GM18873 (cell line): ENCODE results near the gene PCSK6.

Experiments
- ATAC-seq: cut with Tn5 transposase; IDR thresholded peaks from one replicate; pipeline ENCODE4 v1.9.1; 2021; ENCODE audit warnings: mild to moderate bottlenecking, moderate library complexity, moderate number of reproducible peaks; ENCODE audit not compliant: unreplicated experiment, low FRiP score

The PCSK6 gene

DNA sequence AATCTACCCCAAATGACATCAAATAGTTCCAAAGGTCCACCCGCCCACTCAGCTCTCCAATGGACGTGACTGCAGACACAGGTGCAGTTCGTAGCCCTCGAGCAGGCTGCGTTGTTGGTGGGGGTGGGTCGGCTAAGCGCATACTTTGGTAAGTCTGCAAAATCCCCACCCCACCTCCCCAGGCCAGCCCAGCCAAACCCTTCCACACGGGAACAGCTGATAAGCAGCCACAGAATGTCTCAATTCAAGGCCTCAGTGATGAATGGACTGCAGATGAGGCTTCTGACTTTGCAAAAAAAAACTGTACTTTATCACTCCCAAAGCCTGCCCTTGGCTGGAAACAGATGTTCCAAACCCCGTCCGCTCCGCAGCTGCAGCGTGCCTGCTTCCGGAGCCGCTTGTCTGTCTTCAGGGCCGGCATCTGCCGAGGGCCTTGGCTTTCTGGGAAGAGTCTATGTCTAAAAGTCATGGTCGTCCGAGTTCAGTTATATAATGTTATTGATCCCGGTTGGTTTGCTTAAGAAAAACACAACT is 38.2 kb downstream of the PCSK6 start:
- no peak for ATAC-seq

DNA sequence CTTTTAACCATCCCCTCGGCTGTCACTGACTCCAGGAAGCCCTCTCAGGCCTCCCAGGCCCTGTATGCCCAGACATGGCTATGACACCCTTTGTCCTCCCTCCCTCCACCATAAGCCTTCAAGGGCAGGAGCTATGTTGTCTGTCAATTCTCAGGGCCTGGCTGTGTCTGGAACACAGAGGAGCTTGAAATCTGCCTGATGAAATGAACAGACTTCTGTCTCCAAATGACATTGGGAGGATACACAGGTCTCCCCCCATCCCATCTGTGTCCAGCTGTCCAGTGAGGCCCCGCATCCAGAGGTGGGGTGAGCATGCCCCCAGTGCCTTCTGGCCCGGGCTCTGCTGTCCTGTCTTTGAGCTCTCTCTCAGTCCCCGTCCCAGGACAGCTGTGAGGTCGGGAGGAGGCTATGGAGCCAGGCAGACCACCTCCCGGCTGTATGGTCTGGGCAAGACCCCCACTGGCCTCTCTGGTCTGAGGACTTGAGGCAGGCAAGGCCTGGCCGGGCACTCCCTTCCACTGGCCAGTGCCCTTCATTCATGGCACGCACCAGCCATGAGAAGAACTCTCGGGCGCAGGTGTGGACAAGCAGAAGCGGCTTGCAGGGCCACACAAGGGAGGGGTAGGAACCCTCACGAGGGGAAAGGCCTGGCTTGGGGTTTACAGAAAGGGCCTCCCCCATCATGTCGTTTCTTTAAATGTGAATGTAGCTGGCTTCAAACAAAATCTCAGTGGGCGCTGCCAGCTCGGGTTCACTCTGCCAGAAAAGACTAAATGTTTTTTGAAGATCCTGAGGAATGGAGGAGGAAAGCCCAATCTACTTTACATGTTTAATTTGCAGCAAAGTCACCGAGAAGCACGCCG is 38.9 kb downstream of the PCSK6 start:
- no peak for ATAC-seq

DNA sequence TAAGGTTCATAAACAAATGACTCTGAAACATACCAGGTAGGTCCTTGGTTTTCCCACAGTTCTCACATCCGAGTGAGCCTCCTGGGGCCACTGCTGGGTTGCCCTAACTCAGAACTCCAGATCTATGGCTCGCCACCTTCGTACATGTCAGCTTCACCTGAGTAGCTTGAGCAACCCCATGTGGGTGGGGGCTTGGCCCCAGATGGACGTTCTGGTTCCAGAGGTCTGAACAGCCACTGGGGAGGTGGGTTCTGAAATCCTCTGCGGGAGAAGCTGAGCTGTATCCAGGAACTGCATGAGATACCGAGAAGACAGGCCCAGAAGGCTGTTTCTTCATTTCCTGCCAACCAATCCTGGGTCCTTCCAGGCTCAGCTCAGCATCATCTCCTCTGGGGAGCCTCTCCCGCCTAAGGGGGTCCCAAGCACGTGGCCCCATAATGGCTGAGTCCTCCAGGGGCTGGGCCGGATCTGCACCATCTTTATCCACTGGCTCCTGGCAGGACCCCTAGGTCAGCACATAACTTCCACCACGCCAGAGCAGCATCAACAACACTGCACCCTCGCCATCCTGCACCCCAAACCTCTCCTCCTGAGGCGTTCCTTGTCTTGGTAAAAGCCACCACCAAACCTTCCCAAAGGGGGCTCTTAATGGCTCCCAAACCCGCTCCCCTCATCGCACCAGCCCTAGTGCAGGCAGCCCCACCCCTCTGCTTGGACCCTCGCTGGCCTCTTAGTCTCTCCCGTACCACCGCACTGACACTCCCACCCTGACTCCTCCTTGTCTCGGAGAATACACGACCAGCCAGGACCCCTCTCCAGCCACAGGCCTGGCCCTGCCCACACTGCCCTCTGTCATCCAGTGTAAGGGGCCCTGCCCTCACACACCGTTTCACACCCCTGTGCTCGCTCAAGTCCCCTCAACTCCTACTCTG is 39.8 kb downstream of the PCSK6 start:
- ATAC-seq, result no peak

DNA sequence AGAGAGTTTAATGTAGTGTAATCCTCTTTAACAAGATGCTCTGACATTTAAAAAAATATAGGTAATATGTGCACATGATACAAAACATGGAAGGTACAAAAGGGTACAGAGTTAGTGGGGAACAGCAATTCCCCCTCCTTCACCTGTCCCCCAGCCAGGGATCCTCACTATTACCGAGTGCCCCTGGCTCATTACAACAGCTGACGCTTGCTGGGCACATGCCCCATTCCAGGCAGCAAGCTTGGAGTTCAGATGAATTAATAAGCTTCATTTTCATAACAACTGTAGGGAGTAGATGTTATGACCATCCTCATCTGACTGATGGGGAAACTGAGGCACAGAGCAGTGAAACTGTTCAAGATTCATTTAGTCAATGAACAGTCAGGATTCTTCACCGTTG is 41.2 kb downstream of the PCSK6 start:
- ATAC-seq, result no peak

DNA sequence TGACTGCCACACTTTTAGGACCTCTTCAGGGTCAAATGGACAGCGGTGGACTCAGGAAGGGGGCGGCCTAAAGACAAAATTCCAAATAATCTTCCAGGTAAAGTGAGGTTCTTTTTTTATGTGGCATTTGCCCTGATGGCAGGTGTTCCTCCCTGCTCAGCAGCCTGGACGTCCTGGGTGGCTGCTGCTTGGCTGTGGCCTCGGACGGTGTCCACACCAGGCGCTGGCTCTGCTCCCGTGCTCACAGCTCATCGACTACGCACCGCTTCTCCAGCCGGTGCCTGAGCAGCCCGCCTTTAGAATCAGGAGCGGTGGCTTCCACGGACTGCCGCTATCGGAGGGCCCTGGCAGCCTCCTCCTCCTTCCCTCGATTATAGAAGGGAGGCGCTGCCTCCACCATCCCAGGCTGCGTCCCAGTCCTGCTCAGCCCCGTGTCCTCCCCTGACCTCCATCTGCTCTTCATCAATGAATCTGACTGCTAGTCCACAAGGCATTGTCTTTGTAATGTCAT is 41.9 kb downstream of the PCSK6 start:
- no peak for ATAC-seq

DNA sequence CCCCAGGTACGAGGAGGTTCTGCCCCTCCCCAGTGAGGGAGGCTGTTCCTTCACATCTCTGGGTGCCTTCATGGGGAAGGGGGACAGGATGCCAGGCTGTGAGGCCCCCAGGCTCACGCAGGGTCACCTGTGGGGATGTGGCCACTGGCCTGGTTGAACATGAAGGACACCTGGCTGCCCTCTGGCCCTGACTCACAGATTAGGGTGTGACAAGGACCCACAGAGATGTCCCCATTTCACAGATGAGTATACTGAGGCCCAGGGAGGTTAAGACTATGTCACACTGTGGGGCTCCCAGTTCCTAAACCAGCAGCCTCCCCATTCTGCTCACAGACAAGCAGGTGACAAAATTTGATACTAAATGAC is 42.4 kb downstream of the PCSK6 start:
- no peak for ATAC-seq

DNA sequence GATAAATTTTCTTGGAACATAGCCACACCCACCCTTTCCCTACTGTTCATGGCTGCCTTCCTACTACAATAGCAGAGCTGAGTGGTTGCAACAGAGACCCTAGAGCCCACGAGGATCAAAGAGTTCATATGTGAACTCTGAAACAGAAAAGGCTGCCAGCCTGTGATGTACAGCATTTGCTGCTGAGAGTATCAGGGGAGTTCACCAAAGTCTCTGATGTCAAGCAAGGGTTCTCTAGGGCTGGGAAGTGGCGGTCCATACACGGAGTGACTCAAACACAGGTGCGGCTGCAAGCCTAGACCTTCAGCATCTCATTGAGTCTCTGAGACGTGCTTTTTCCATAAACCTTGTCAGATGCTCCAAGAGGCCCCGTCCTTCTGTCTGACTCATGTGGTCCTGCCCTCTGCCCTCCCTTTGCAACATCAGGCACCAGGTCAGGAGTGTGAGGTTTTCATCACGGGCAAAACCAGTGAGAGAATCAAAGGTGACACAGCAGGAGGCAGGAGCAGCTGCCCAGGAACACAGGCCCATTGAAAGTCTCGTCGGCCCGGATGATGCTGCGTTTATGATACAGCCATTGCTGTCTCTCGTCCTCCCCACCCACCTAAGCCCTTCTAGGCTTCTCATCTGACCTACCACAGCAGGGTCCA is 42.9 kb downstream of the PCSK6 start:
- ATAC-seq, result no peak

DNA sequence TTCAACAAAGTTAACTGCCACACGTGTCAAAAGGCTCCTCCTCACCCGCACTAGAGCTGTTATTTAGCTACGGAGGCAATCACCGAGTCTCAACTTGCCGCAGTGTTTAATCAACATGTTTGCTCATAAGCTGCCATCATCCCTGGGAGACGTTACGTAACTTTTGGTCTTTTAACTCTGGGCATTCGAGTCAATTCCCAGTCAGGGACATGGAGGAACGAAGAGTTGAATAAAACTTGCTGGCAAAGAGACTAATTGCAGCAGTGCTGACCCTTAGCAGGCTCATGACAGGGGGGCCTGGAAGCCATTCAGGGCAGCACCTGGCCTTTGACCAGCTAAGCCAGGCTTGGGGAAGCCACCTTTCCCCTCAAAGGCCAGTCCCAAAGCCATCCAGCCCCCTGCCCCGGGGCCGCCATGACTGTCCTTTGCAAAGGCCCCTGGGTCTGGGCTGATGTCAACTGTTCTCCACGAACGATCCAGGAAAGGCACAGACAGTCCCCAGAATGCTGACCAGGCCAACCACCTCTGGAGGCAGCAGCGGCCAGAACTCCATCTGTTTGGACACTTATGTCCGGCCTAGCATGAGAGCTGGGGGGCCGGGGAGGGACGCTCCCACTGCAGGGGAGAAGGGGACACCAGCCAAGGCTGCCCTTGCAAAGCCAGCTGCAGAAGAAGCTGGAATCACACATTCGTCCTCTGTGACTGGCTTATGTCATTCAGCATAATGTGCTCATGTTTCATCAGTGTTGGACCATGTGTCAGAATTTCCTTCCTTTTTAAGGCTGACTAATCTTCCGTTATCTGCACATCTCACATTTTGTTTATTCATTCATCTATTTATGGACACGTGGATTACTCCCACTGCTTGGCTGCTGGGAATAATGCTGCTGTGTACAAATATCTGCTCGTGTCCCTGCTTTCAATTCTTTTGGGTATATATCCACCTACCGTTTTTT is 43.7 kb downstream of the PCSK6 start:
- ATAC-seq, result no peak

DNA sequence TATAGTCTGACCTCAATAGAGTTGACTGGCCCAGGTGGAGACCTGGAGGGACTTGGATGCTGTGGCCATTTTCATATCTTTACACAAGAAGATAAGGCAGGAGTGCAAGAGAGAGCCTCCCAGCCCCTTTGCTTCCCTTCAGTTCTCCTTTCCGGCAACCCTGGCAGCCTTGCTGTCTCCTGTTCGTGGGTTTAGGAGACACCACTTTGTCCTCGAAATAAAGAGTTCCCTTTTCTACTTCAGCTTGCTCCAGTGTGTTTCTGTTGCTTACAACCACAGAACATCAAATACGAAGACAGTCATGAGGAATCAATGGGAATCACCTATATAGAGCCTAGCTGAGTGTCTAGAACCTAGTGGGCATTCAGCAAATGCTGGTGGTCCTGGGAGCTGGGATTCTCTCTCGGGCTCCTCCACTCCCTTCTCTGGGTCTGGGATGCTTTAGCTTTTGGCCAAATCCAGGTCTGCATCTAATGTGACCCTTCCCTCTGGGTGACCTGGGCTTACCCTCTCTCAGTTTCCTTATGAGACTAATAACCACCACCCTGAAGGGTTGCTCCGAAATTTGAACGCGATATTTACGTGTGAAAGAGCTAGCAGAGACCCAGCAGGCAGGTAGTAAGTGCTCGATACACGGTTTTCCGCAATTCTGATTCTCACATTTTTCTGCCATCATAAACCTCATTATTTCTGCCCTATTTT is 44.5 kb downstream of the PCSK6 start:
- no peak for ATAC-seq

DNA sequence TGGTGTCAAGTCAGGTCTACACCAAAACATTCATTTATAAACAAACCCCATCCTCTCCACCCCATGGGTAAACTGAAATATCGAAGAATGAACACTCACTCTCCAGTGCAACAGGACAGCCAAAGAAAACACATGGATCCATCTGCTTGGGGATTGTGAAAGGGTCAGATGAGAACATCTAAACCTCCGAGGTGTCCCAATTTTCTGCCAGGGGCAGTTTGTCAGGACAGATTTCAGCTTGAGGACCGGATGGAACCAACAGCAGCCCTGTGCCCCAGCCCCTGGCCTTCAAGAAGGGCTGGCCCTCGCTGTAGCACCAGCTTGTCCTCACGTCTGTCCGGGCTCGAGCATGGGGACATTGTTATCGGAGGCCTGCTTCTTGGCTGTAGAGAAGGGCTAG is 45.5 kb downstream of the PCSK6 start:
- ATAC-seq, result no peak

DNA sequence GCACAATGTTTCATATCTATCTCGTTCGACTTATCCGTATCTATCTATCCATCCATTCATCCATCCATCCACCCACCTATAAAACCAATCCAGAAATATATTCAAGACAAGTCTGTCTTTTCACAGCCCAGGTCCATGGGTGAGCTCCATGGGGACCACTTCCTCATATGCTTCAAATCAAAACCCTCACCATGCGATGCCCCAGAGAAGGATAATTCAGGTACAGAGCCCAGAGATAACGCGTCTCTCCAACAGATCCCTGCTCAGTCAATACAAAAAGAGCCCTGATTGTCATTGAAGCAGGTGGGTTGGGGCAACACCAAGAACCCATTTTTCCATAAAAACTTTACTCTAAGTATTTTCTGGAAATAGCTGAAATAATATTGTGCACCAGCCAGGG is 47.2 kb downstream of the PCSK6 start:
- no peak for ATAC-seq

DNA sequence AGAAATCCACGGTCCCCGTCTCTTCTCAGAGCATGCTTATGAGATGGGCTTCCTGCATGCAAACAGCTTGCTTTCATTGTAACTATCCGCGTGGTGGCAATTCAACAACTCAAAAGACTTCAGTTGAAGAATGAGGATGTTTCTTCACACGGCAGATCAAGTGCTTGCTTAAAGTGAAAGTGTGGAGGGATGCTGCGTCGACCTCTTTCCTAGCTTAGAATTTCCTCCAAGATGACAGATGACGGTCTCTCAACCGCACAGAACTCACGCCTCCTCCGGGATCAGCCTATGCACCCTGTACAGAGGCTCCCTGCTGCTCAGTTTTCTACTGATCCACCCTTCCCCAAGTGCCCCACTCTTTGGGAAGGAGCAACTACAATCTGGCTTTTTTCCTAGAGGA is 47.8 kb downstream of the PCSK6 start:
- no peak for ATAC-seq

DNA sequence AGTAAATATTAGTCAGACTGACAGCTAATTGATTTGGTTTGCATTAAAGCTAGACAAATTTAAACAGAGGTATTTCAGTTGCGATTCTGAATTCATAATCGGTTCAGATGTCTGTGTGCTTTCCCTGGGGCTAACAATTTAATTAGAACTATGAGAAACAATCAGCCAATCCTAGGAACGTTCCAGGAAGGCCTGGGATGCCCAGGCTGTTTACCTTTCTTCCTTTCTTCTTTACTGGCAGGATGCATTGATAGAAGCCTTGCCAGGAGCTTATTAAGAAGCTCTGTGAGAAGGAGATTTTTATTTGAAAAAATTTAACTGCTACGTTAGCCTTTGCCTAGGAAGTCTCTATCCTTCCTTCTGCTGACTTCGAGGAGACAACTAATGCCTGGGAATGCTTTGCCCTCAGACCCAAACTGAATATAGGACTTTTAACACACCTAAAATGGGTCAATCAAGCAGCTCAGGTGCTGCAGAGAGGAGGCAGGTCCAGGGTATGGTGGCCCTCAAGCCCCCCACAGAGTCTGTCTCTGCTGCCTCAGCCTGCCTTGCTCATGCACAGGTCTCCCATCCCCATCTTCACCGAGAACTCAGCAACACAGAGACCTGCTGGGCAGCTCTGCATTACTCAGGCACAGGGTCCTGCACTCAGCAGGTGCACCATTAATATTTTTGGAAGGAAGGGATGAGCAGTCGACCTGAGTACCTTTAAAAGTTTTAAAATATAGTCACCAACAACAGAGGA is 48.5 kb downstream of the PCSK6 start:
- ATAC-seq, result no peak

DNA sequence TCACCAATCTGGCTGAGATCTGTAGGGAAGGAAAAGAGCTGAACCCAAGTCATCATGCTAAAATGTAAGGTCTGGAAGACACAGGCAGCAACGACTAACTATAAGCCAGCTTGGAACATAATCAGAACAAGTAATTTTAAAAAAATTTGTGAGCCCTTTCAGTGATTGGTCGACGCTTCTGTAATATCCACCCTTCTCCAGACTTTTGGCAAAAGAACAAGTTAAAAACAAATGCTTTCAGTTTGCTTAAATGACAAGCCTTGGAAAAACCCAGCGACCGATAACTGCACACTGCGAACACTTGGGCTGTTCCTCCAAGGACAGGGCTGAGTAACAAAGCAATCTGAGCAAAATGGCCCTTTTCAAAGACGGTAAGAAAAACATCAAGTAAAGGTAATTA is 49.6 kb downstream of the PCSK6 start:
- ATAC-seq, result no peak

DNA sequence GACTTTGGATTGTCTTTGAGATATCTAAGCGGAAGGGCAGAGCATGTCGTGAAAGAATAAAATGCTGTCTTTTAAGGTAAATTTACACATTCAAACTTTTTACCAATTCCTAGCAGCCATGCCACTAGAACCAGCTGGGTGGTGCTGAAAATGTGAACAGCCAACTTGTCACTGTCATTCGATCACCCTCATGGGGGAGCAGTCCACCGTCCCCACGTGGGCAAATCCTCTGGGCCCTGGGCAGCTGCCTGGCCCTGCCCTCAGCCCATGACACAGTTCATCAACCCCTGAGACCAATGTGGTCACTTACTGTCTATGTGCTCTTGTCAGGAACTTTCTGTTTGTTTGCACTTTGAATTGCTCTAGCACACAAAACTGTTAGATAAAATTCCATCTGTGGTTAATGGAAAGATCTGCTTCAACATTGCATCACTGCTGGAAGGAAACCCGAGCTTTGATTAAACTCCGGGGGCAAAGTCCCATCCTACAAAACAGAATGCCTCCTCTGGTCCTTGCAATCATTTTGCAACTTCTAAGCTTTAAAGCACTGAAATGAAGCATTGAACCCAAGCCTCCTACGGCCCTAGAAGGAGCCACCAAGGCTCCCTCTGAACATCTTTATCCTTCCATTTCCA is 50.1 kb downstream of the PCSK6 start:
- no peak for ATAC-seq

DNA sequence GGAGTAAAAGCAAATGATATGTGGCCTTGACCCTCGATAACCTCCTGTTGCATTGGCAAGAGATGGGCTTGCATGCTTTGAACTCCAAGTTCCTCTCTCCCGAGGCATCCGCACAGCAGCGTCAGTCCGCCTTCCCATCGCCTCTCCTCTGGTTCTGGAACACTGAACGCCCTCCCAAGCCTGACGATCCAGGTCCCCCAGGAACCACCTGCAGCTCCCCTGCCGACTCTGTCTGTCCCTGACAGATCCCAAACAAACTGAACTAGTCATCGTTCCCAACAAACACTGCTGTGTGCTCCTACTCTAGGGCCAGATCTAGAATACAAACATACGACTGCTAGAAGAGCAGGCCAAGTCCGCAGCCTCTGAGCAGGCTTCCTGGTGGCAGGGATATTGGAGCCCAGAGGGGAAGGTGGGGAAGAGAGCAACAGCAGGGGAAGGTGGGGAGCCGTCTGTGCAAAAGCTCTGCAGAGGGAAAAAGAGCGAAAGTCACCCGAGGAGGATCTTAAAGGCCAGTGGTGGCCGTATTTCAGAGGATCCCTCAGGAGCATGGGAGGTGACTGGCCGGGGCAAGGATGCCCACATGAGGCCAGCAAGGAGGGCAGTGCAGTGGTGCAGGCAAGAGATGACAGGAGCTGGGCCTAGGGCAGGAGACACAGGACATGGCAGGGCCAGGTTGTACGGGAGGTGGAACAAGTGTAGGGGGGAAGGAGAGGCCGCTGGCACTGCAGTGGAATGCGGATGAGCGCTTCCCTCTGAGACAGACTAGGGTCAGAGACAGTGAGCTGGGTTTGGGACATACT is 50.8 kb downstream of the PCSK6 start:
- ATAC-seq, result no peak
